NB4 (cell line): ENCODE data around the gene C1orf21.
A peak's percentile ranks its signal among the peaks of the same experiment; 100 is the strongest.

ENCODE experiments used
- DNase-seq: peaks from one replicate; pipeline ENCODE4 v3.0.0; 2010; ENCODE audit warnings: low read depth
- H3K4me3 ChIP-seq: one replicate; pipeline ENCODE4 v1.5.1; 2011; ENCODE audit warnings: mild to moderate bottlenecking, low read depth, low read length, moderate library complexity
- CTCF ChIP-seq: IDR thresholded peaks from one replicate; pipeline ENCODE4 v1.5.1; 2012; ENCODE audit warnings: low read depth, low read length
- MAX ChIP-seq: IDR thresholded peaks from 2 replicates; pipeline ENCODE4 v1.6.1; 2011; ENCODE audit warnings: low read depth, low read length
- MYC ChIP-seq: IDR thresholded peaks from 2 replicates; pipeline ENCODE4 v1.6.1; 2011; ENCODE audit warnings: low read depth, low read length
- POLR2A ChIP-seq: IDR thresholded peaks from 2 replicates; pipeline ENCODE4 v1.6.1; 2011; ENCODE audit warnings: mild to moderate bottlenecking; ENCODE audit not compliant: insufficient read length; ENCODE audit errors: extremely low read depth

The C1orf21 gene

GRCh38 chr1:184624051-184624450 lies 237.2 kb downstream of the C1orf21 start:
- DNase-seq: no peak
- H3K4me3 ChIP-seq: no peak overlapping the region
- TF ChIP-seq MAX (no peak), CTCF (no peak), MYC (no peak), POLR2A (no peak)

GRCh38 chr1:184624626-184625025 lies 237.8 kb downstream of the C1orf21 start:
- no peak overlapping the region for H3K4me3 ChIP-seq
- TF ChIP-seq MYC: no peak
- TF ChIP-seq CTCF: no peak
- TF ChIP-seq POLR2A: no peak
- no peak for TF ChIP-seq MAX
- DNase-seq: peak; percentile 5

GRCh38 chr1:184625271-184625670 lies 238.4 kb downstream of the C1orf21 start:
- TF ChIP-seq MAX: no peak
- no peak for TF ChIP-seq CTCF
- no peak for TF ChIP-seq MYC
- no peak for TF ChIP-seq POLR2A
- no peak overlapping the region for H3K4me3 ChIP-seq
- no peak for DNase-seq

- H3K4me3 ChIP-seq: no peak overlapping the region
- TF ChIP-seq MYC (no peak), CTCF (no peak), POLR2A (no peak), MAX (no peak)
- DNase-seq: no peak
Measured at GRCh38 chr1:184626076-184627006, 239.5 kb downstream of the C1orf21 start.

GRCh38 chr1:184627007-184627341 lies 240.1 kb downstream of the C1orf21 start:
- no peak overlapping the region for H3K4me3 ChIP-seq
- DNase-seq: no peak
- no peak for TF ChIP-seq MAX
- no peak for TF ChIP-seq CTCF
- TF ChIP-seq MYC: no peak
- no peak for TF ChIP-seq POLR2A
